ENCODE measurements around the gene CBFA2T3.

Gene CBFA2T3

GRCh38 chr16:88995194-88995593 lies 18.2 kb upstream of the CBFA2T3 start:
- no peak for DNase-seq

DNA sequence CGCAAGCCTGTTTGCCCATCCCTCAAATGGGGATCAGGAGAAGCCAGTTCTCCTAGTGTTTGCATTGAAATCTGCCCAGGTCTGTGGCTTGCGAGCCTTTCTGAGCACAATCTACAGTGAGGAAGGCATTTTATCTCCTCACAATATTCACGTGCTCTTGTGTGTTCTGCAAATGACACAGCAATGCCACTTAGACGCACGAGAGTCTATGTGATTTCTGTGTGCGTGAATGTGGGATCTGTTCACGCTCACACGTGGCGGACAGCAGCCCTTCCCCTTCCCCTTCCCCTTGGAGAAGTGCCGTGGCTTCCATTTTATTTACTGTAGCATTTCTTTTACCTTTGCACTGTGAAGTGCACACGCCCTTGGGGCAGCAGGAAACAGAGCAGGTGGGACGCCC lies 17.7 kb upstream of the CBFA2T3 start:
- DNase-seq, result no peak

DNA sequence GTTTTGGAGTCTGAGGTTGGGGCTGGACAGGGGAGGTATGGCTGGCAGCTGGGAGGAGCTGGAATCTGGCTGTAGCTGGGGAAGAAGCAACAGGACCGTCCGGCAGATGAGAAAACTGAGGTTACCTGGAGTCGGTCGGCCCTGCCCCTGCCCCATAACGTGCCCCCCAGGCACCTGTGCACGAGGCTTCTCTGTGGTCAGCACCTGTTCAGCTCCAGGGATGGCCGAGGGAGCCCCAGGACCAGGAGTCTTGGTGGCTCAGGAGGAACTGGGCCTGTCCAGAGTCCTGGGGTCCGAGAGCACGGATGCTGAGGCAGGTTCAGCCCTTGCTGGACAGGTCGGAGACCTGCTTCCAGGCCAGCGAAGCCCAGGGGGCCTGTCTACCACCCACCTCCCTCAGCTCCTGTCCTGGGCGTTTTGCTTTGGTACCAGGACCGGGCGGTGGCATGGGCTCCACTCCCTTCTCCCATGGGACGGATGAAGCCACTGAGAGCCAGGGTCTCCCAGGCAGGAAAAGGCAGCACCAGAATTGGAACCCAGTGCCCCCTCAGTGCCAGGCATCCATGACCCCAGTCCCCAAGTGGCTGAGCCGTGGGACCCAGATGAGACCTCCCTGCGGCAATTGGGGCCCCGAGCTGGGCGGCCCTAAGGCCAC lies 17.1 kb upstream of the CBFA2T3 start:
- DNase-seq, result no peak

DNA sequence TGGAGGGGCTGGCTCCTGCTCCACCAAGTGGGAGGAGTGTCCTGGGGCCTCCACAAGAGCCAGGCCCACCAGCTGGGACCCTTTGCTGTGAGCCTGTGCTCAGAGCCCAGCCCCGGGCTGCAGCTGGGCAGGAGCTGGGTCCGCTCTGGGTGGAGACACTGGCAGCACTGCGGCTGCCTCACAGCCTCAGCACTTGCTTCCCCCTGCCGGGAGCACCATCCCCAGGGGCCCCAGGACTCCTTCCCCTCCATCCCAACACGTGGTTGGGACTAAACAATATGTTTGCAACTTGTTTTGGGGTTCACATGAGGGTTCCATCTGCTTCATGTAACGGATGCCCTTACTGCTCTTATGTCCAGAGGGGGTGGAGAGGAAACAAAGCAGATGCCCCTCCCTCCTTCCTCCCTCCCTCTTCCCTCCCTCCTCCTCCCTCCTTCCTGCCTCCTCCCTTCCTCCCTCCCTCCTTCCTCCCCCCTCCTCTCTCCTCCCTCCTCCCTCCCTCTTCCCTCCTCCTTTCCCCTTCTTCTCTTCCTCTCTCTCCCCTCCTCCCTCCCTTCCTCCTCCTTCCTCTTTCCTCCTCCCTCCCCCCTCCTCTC lies 16.3 kb upstream of the CBFA2T3 start:
- DNase-seq, result no peak

GRCh38 chr16:88992351-88993165 lies 15.6 kb upstream of the CBFA2T3 start:
- DNase-seq, result no peak

DNA sequence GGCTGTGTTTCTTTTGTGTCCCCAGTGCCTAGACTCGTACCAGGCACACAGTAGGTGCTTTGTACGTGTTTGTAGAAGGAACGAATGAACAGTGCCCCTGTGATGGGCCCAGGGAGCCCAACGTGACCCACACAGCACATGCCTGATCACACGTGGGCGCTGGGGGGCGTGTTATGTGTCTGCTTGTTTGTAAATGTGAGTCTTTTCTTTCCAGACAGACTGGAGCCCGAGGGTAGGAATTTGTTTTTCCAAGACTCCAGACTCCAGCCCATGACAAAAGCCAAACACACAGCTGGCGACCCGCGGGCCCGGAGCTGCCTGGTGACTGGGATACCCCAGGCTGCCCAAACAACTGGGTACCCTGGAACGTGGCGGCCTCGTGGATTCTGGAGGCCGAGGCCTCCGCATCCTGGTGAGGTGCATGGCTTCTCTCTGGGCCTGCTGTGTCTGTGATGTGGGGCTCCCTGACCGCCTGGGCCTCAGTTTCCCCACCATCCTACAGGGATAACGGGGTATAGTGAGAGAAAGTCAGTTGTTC lies 14.9 kb upstream of the CBFA2T3 start:
- no peak for DNase-seq

- no peak for DNase-seq
Observed at GRCh38 chr16:88989852-88990547, 13.0 kb upstream of the CBFA2T3 start.

- DNase-seq, result no peak
Observed at GRCh38 chr16:88988980-88989811, 12.2 kb upstream of the CBFA2T3 start.

DNA sequence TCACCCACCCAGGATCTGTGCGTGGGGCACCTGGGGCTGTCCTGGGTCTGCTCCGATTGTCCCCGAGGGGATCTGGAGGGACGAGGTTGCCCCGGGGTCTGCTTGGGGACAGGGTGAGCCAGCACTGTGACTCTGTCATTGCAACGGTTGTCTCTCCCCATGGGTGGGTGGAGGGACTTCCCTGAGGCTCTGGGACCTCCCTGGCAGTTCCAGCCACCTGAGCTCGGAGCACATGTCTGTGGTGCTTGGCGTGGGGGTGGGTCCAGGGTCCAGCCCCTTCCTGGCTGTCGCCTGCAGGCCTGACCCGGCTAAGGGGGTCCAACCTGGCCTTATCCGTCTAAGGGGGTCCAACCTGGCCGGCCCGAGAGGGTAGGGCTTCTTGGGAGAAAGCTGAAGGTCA lies 8.5 kb upstream of the CBFA2T3 start:
- DNase-seq, result no peak

DNA sequence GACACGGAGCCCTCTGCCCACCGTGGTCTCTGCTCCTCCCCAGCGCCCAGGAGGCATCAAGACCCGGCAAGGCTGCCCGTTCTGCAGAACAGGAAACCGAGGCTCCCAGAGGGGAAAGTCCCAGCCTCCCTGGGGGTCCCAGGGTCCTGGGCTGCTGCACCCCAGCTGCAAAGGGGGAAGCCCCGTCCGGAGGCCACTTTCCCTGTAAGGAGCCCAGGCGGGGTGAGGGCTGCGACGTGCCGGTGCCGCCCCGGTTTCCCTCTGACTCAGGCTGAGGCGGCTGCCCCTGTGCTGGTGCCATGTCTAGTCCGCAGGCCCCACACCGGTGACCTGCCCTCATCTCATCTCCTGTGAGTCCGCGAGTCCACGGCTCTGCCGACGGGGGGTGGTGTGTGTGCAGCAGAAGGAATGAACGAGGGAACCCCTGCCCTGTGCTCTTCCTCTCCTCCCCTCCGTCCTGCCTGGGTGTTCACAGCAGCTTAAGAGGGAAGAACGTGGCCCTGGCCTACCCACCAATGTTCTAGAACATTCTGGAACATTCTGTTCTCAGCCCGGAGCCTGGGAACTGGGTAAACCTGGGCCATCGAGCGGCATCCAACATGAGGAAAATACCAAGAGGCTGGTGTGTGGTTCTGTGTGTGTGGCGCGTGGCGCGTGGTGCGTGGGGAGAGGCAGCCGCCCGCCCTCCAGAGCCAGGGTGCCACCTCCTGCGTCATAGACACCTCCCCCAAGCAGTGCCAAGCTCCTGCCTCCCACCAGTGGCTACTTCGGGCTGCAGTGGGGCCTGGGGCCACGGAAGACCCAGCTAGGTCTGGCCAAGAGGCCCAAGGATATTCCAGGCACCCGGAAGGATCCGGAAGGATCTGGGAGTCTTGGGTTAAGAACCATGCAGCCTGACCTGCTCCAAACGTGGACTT lies 7.0 kb upstream of the CBFA2T3 start:
- DNase-seq, result no peak

GRCh38 chr16:88983165-88983564 lies 6.2 kb upstream of the CBFA2T3 start:
- DNase-seq, result no peak

DNA sequence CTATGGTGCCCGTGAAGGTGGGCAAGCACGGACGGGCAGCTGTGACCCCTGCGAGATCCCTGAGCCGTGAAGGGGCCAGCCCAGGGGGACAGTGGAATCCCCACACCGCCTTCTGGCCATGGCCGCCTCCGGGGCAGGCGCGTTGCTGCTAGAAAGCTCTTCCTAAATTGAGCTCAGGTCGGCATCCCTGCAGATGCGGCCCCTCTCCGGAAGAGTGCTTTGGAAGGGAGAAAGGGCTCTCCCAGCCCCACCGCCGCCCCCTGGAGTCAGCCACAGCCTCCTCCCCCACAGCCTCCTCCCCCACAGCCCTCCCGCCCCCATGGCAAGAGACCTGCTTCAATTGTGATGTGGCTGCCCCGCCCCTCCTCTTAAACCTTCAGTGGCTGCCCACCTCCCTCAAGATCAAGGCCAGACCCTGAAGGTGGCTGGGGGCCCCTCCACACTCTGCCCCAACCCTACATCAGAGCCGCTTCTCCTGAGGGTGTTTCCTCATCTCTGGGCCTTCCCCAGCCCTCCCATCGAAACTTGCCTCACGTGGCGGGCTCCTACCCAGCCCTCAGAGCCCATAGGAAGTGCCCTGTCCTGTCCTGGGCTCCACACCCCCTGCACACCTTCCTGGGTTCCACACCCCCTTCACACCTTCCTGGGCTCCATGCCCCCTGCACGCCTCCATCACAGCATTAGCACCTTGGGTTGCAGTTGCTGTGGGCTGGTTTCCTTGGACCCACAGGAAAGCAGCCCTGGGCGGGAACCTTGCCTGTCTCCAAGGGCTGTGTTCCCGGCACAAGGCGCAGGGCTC lies 5.5 kb upstream of the CBFA2T3 start:
- no peak for DNase-seq

DNA sequence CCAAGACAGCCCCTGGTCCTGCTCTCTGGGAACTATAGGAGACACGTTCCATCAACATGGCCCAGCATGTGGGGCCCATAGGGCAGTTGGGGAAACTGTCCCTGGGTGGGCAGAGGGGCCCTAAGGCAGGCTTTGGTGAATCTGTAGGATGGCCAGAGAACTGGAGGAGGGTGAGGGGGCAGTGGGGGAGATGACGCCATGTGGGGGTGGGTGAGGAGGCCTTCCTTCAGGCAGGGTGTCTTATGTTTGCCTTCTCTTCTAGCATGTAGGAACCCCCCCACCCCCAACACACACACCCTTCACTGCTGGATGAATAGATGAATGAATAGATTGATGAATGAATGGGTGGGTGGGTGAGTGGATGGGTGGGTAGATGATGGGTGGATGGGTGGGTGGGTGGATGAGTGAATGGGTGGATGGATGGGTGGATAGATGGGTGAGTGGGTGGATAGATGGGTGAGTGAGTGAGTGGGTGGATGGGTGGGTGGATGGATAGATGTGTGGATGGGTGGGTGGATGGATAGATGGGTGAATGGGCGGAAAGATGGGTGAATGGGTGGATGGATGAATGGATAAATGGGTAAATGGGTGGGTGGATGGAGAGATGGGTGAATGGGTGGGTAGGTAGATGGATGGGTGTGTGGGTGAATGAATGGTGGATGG lies 2.5 kb upstream of the CBFA2T3 start:
- no peak for DNase-seq

- DNase-seq, result no peak
Observed at GRCh38 chr16:88978608-88979346, 1.8 kb upstream of the CBFA2T3 start.

DNA sequence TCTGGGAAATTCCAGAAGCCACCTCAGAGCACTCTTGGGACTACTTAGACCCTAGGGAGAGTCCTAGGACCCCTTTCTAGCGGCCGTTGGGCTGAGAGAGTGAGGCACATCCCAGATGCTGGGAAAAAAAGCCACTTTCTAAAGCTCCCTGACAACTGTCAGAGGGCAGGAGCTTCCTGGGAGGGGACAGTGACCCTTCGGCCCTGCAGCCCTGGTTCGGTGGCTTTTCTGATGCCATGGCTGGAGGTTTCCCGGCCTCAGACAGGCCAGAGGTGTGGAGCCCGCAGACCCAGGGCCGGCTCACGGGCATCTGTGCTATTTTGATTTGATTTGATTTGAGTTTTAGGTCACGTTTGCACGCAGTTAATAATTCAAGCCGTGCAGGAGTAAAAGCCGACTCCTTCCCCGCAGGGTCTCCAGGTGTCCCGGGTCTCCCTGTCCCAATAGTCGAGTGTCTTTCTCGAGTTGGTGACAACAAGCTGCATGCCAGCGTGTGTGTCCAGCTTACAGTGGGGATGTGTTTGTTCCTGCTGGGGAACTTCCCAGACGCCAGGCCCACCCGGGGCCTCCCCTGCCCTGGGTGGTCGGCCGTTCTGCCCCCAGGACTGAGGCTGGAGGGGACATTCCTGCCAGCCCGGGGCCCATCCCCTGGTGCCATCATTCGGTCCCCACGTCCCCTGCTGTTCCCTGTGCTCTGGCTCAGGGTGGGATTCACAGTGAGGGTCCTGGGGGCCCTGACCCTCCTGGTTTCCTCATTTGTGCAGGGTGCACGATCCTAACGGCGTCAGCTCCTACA lies 1.0 kb upstream of the CBFA2T3 start:
- DNase-seq, result no peak

- DNase-seq, result no peak
Observed at GRCh38 chr16:88976366-88977017, 515 bp downstream of the CBFA2T3 start.

DNA sequence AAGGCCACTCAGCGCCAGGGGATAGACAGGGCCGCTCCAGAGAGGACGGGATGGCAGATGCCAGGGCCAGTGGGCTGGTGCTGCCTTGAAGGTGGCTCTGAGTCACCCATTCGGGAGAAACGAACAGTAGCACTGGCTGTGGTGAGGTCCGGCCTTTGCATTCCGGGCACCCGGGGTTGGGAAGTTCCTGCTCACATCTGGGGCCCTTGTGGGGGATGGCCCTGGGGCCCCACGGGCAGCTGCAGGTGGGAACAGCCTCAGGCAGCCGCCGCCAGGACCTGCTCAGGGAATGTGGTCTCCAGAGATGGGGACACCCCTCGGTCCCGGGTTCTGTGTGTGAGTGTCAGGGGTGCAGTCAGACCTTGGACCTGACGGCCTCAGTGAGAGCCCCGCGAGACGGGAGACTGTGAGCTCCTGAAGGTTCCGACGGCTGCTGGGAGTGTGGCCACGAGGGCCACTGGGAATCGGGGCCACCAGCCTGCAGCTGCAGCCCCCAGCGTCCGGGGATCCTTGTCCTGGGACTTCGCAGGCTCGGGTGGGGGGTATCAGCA lies 1.4 kb downstream of the CBFA2T3 start:
- DNase-seq, result no peak

GRCh38 chr16:88974916-88975215 lies 2.1 kb downstream of the CBFA2T3 start:
- no peak for DNase-seq
